Cardiac muscle cell (in vitro differentiated cells and primary cell): ENCODE data around the gene TMEM222. TPM values are rescaled to one million over a fixed set of nuclear protein-coding genes. Genes with fewer than 3 reads are reported as not detected.

Experiments
- DNase-seq, 2 donors: peaks; one replicate each; pipeline versions ENCODE4 v3.0.0 to v3.0.0-alpha.2; 2010 to 2017; ENCODE audit warnings: low read depth in 1 of 2, low spot score in 1 of 2
- H3K27ac ChIP-seq: fragments of 200-600 bp; sonication (generic); 2 replicates; pipeline ENCODE4 v1.5.1; 2016
- H3K27me3 ChIP-seq: fragments of 200-600 bp; sonication (generic); 2 replicates; pipeline ENCODE4 v1.6.0; 2016; ENCODE audit warnings: control low read depth
- H3K36me3 ChIP-seq: fragments of 200-600 bp; sonication (generic); 2 replicates; pipeline ENCODE4 v1.5.1; 2016; ENCODE audit warnings: control low read depth
- H3K4me1 ChIP-seq: fragments of 200-600 bp; sonication (generic); 2 replicates; pipeline ENCODE4 v1.8.1; 2017; ENCODE audit warnings: low read depth, mild to moderate bottlenecking, mixed run types
- H3K4me3 ChIP-seq: fragments of 200-600 bp; sonication (generic); 2 replicates; pipeline ENCODE4 v1.5.1; 2016; ENCODE audit warnings: mild to moderate bottlenecking
- H3K9me3 ChIP-seq: fragments of 200-600 bp; sonication (generic); 2 replicates; pipeline ENCODE4 v1.5.1; 2017; ENCODE audit warnings: low read depth, mild to moderate bottlenecking, control low read depth
- polyA plus RNA-seq: library from polyadenylated mRNA; unstranded; fragments of >200 nt; fragmentation: Nextera tagmentation; extraction: Ambion mirVana; gene quantifications from 2 replicates; pipeline ENCODE4 v1.2.1, GENCODE V29; 2016
- total RNA-seq: library from RNA; depleted of rRNA; stranded (reverse); fragments of >200 nt; gene quantifications from 2 replicates; pipeline ENCODE4 v1.2.3, GENCODE V29; 2016
- TF ChIP-seq, protein P1 (sequence below): IDR thresholded peaks from 2 replicates; pipeline ENCODE4 v1.5.1; 2012; ENCODE audit warnings: low read depth, mild to moderate bottlenecking, low read length

TMEM222 gene
- total and polyA plus RNA-seq, 2 experiments from 2014 or later: 39.6 to 55.2 TPM

DNA sequence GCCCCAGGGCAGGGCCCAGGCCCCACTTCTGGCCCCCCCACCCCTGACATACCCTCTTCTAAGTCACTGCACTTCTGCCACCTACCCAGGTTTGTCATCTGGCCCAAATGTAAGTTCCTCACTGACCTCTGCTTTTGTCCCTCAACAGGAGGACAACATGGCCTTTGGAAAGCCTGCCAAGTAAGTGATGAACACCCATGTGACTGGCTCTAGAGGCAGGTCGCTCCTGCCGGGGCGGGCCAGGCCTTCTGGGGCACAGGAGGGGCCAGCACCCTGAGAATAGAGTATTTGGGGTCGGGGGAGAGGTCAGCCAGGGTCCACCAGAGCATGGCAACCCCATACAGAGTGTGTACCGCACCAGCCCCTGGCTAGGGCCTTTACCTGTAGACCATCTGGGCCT, 10.0 kb downstream of the TMEM222 start:
- H3K4me1 ChIP-seq: no peaks in the 10 kb centered on the region
- no peaks in the 10 kb centered on the region for H3K27me3 ChIP-seq
- DNase-seq: no peak
- peak overlapping the region; percentile 29 for H3K27ac ChIP-seq
- H3K36me3 ChIP-seq: no peaks in the 10 kb centered on the region
- H3K4me3 ChIP-seq: no peak overlapping the region
- TF ChIP-seq, protein P1, sequence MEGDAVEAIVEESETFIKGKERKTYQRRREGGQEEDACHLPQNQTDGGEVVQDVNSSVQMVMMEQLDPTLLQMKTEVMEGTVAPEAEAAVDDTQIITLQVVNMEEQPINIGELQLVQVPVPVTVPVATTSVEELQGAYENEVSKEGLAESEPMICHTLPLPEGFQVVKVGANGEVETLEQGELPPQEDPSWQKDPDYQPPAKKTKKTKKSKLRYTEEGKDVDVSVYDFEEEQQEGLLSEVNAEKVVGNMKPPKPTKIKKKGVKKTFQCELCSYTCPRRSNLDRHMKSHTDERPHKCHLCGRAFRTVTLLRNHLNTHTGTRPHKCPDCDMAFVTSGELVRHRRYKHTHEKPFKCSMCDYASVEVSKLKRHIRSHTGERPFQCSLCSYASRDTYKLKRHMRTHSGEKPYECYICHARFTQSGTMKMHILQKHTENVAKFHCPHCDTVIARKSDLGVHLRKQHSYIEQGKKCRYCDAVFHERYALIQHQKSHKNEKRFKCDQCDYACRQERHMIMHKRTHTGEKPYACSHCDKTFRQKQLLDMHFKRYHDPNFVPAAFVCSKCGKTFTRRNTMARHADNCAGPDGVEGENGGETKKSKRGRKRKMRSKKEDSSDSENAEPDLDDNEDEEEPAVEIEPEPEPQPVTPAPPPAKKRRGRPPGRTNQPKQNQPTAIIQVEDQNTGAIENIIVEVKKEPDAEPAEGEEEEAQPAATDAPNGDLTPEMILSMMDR: no peak
- H3K9me3 ChIP-seq: no peaks in the 10 kb centered on the region

DNA sequence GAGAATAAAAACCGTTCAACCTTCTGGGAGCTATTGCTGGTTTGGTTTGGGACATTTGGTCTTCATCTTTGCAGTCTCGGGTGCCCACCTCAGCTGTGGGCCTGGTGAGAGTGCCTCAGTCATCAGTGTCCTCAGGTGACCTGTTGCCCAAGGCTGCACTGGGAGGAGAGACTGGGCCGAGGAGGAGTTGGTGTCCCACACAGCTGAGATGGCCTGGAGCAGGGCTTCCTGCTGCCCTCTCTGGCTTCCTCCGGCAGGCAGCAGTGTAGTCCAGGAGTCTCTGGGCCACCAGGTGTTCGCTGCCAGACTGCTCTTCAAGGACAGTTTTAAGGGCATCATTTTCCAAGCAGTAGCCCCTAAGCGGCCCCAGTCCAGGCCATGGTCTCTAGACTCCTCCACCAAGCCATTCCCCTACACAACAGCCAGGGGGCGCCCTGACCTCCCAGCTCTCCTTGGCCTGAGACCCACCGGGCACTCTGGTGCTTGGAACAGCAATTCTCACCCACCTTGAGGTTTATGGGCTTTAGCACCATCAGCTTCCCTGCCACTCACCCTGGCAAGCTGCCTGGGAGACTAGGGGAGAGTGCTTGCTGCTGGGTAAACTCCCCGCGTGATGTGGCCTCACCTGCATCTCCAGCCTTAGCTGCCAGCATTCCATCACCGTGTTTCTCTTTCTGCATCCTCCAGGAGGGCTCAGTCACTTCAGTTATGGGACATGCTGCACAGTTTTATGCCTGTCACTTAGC, 10.7 kb downstream of the TMEM222 start:
- H3K4me1 ChIP-seq: no peaks in the 10 kb centered on the region
- peak overlapping the region; percentile 29 for H3K27ac ChIP-seq
- H3K4me3 ChIP-seq: no peak overlapping the region
- no peaks in the 10 kb centered on the region for H3K27me3 ChIP-seq
- no peaks in the 10 kb centered on the region for H3K36me3 ChIP-seq
- DNase-seq: peak; percentile 54 to 75
- TF ChIP-seq, protein P1: peak; percentile 91
- H3K9me3 ChIP-seq: no peaks in the 10 kb centered on the region

DNA sequence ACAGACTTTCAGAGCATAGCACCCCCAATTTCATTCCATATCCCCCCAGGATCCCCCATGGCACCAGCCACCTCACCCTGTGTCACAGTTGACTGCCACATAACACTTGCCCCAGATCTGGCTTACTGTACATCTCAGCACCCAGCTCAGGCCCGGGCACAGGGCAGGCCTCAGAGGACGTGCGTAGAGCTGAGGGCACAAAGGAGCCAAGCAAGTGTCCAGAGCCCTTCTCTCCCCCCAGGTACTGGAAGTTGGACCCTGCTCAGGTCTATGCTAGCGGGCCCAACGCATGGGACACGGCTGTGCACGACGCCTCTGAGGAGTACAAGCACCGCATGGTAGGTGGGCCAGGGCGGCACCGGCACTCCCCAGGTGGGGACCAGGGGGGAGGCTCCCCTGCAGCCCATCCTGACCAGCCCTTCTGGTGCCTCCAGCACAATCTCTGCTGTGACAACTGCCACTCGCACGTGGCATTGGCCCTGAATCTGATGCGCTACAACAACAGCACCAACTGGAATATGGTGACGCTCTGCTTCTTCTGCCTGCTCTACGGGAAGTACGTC, 11.8 kb downstream of the TMEM222 start:
- Histone ChIP-seq H3K27me3 (no peaks in the 10 kb centered on the region), H3K27ac (peak overlapping the region; percentile 3), H3K9me3 (no peaks in the 10 kb centered on the region), H3K4me1 (peaks cover 2% of the 10 kb centered on the region), H3K36me3 (no peaks in the 10 kb centered on the region), H3K4me3 (no peak overlapping the region)
- DNase-seq: no peak
- TF ChIP-seq, protein P1: no peak

DNA sequence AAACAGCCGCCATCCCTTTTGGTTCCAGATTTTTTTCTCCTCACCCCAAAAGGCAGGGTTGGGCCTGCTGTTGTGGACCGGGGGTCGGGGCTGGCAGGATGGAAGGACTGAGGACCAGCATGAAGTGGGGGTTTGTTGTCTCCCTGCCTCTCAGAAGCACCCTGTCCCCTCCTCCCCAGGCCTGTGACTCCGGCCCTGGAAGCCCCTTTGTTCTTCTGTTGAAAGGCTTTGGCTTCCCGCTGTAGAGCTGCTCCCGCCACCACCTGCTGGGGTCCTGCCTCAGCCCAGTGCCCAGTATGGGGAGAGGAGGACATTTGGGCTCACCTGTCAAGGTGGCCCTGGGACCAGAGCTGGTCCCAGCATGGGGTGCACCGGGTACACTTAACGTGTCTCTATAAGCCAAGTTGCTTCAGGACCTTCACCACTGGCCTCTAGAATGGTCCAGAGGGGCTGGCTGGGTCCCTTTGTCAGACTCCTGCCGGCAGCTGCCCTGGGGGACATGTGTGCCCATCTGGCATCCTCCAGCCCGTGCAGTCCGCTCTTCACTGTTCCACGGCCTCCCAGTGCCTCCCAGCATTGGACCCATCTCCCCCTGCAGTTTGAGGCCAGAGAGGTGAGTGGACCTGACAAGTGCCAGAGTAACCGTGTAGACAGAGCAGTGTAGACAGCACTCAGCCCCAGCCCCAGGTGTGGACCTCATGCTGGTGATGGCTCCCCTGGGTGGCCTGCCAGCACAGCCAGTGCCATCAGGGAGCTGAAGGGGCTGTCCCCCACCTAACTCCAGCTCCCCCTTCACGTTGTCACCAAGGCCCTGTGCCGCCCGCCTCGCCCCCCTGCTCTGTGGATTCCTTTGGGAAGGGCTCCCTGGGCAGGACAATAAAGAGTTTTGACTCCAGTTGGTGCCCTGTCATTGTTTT, 13.8 kb downstream of the TMEM222 start:
- TF ChIP-seq, protein P1: no peak
- H3K36me3 ChIP-seq: no peaks in the 10 kb centered on the region
- no peak overlapping the region for H3K27ac ChIP-seq
- no peaks in the 10 kb centered on the region for H3K27me3 ChIP-seq
- no peaks in the 10 kb centered on the region for H3K9me3 ChIP-seq
- H3K4me3 ChIP-seq: no peak overlapping the region
- DNase-seq: no peak
- H3K4me1 ChIP-seq: peaks cover 9% of the 10 kb centered on the region

DNA sequence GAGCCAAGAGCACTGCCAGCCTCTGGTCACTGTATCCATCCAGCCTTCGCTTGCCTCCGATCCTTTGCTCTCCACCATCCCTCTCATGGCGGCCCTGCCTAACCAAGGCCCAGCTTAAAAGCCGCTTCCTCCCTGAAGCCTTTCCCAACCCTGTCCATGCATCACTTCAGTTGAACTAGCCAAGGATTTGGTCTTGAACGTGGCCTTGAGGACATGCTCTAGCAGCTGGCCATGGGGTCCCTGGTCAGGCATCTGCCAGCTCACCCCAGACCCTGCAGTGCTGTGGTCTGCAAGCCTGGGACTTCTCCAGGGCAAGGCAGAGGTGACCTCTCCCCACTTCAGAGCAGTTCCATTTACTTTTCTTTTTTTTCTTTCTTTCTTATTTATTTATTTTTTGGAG, 14.8 kb downstream of the TMEM222 start:
- Histone ChIP-seq H3K27ac (no peak overlapping the region), H3K36me3 (no peaks in the 10 kb centered on the region), H3K4me1 (peaks cover 14% of the 10 kb centered on the region), H3K27me3 (no peaks in the 10 kb centered on the region), H3K4me3 (no peak overlapping the region), H3K9me3 (no peaks in the 10 kb centered on the region)
- DNase-seq: no peak
- TF ChIP-seq, protein P1: no peak
